IPS-11a (cell line): ENCODE data around the gene SPAG16.
"Not testable (repeated sequence)": the region's sequence is repeated elsewhere in the genome, so short reads cannot be mapped to it uniquely, and the experiment has no call there.

Experiments
- H3K4me3 ChIP-seq: one replicate; pipeline ENCODE4 v1.5.1; 2013; ENCODE audit warnings: low read depth, low read length, control low read depth

Gene SPAG16

GRCh38 chr2:213407027-213407426 is 122.8 kb downstream of the SPAG16 start:
- H3K4me3 ChIP-seq: not testable (repeated sequence)

DNA sequence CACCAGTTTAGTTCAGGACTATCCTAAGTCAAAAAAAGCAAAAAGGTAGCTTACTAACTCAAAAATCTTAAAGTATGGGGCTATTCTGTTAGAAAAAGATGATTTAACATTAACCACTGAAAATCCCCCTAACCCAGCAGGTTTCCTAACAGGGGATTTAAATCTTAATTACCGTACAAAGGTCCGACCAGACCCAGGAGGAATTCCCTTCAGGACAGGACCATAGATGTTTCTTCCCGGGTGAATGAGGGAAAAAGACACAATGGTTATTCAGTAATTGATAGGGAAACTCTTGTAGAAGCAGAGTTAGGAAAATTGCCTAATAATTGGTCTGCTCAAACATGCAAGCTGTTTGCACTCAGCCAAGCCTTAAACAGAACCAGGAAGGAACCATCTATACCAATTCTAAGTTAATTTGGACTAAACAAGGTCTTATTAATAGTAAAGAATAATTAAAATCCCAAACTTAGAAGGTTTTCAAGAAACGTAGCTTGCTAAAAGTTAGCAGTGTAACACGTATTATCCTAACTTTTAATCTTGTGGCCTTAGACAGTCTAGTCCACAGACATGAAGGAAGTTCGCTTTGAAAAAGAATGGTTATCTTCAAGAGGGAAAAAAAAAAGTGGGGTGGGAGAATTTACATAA is 124.3 kb downstream of the SPAG16 start:
- not testable (repeated sequence) for H3K4me3 ChIP-seq

GRCh38 chr2:213410687-213411086 is 126.4 kb downstream of the SPAG16 start:
- H3K4me3 ChIP-seq: not testable (repeated sequence)

GRCh38 chr2:213411582-213412289 is 127.5 kb downstream of the SPAG16 start:
- no peak overlapping the region for H3K4me3 ChIP-seq

DNA sequence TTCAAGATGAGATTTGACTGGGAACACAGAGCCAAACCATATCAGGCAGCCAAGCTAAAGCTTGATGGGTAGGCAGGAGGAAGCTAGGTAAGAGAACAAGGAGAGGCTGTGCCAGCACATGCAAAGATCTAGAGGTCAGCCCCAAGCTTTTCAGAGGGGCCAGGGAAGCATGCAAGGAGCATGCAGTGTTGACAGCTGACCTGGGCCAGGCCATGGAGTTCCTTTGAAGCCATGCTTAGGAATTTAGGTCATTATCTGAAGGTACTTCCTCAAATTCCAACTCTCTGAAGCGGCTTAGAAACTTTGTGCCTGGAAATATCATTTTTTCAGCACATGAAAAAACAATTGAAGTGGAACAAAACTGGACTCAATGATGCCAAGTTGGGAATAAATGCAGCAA is 130.8 kb downstream of the SPAG16 start:
- H3K4me3 ChIP-seq: no peak overlapping the region

DNA sequence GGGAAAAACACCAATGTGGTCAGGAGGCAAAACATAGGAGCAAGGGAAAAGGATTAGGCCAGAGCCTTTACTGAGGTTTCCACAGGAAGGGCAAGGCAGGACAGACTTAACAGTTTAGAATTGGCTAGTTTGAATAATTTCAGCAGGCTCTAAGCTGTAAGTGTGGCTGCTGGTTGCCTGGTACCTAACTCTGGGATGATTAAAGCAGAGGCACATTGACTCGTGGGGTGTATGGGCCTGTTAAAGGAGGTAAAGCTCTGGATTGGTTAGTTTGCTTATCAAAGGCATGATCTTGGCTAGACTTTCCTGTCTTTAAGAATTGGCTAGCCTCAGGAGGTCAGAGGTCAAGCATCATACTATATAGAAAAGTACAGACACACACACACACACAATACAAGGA is 132.6 kb downstream of the SPAG16 start:
- H3K4me3 ChIP-seq: no peak overlapping the region

DNA sequence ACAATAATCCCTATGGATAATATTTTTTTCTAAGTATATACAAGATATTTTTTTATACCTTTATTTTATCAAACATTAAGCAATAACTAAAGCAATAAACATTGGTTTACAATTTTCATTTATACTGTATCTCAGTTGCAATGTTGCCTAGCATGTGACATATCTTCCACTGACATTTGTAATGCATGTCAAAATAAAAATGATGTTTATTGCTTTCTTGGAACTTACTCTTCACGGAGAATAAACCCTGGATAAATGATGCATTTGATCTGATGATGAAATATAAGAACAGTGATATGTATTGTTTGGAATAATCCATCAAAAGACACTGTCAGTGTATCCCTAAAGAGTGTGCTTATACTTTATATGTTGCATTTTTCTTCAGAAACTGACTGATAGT is 135.7 kb downstream of the SPAG16 start:
- no peak overlapping the region for H3K4me3 ChIP-seq

- H3K4me3 ChIP-seq: no peak overlapping the region
Measured at GRCh38 chr2:213420828-213421385, 136.6 kb downstream of the SPAG16 start.

- no peak overlapping the region for H3K4me3 ChIP-seq
Measured at GRCh38 chr2:213422211-213422610, 137.9 kb downstream of the SPAG16 start.

GRCh38 chr2:213425618-213426017 is 141.4 kb downstream of the SPAG16 start:
- H3K4me3 ChIP-seq: no peak overlapping the region

- no peak overlapping the region for H3K4me3 ChIP-seq
Measured at GRCh38 chr2:213429516-213429915, 145.3 kb downstream of the SPAG16 start.

DNA sequence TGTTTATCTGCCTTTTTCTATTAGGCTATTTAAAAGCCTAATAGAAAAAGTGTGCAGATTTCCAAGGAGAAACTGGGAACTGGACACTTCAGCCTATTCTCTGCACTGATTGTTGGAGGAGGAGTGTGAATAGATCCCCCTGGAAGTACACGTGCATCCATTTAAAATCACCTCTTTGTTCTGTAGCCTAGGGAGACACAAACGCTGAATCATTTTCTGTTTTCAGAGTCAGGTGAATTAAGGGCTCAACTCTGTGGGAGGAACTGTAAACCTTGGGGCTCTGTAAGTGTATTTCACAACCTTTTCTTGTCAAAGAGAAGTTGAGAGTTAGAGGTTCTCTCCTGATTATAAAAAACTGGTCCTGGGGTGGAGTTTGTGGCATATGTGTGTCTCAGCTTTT is 159.7 kb downstream of the SPAG16 start:
- no peak overlapping the region for H3K4me3 ChIP-seq

- H3K4me3 ChIP-seq: no peak overlapping the region
Measured at GRCh38 chr2:213451542-213452239, 167.4 kb downstream of the SPAG16 start.

DNA sequence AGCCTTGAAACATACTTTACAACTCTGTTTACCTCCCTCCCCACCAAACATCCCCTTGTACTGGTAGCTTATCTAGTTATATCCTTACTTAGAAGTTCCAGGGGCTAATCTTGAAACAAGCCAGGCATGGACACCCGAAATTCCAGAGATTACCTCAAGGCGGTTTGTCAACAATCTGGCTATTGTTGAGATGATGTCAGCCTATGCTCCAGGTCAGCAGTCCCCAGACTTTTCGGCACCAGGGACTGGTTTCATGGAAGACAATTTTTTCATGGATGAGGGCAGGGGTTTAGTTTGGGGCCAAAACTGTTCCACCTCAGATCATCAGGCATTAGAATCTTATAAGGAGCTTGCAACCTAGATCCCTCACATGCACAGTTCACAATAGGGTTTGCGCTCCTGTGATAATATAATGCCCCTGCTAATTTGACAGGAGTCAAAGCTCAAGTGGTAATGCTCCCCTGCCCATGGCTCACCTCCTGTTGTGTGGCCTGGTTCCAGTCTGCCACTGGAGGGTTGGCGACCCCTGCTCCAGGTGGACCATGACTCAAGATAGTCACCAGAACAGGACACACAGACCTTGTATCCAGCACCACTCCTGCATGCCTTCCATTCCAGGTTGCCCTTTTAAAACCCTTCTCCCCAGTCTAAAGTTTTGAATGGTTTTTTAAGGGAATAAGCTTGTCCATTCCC is 171.2 kb downstream of the SPAG16 start:
- H3K4me3 ChIP-seq: no peak overlapping the region

DNA sequence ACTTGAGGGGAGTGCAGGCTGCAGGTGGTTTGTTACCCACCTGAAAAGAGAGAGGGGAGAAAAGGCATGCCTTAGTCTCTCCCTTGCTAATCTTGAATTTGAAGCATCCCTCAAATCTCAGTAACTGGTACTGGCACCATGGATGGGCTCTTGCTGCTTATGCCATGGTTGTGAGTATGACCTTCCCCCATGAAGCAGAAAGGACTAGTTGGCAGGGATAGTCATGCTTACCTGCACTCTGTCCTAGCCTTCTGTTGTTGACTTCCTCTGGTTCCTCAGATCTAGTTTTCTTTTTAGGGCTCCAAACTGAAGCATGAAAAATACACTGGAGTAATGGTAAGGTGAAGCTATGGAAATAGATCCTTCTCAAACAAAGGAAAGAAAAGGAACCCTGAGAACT is 191.2 kb downstream of the SPAG16 start:
- no peak overlapping the region for H3K4me3 ChIP-seq

DNA sequence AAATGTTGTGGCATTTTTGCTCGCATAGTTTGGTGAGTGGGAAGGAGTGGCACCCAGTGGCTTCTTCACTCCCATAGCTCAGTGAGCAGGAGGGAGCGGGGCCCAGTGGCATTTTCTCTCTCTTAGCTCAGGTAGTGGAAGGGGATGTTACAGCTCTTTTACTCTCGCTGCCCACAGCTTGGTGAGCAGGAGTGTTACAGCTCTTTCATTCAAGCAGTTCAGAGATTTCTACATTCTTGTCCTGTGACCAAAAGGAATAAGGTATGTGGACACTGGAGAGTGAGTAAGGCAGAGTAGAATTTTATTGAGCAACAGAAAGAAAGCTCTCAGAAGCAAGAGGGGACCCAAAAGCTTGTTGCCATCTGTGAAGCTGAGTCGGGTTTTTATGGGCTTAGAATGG is 192.4 kb downstream of the SPAG16 start:
- H3K4me3 ChIP-seq: no peak overlapping the region

DNA sequence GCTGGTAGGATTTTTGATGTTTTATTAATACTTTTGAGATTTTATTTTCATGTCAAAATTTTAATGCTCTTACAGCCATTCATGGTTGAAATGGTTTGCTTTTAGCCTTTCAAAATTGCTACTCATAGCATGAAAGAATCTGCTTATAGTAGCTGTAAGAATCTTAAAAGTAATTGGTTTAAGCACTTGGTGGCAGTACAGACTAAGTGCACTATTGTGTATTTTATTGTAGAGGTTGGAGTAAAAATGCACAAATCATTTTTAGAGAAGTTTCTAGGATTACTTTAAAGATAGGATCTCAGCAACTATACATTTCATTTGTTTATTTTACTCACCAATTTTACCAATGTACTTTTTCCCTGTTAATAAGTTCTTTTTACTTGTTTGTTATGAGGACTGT is 205.8 kb downstream of the SPAG16 start:
- no peak overlapping the region for H3K4me3 ChIP-seq

DNA sequence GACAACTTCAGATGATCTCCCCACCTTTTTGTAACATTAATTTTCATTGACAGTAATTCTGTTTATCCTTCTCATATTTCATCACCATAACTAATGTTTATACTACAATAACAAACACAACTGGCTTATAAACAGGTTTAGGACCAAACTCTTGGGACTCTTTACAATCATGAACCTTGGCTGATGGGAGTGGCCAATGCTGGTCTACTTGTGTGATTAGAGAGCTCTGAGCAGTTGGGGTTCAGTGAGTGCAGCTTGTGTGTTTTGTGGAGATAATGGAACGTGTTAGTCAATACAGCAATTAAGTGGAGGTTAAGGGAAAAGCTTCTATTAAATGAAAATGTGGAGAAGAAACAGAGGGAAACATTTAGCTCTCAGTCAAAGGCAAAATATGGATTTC is 207.1 kb downstream of the SPAG16 start:
- no peak overlapping the region for H3K4me3 ChIP-seq

DNA sequence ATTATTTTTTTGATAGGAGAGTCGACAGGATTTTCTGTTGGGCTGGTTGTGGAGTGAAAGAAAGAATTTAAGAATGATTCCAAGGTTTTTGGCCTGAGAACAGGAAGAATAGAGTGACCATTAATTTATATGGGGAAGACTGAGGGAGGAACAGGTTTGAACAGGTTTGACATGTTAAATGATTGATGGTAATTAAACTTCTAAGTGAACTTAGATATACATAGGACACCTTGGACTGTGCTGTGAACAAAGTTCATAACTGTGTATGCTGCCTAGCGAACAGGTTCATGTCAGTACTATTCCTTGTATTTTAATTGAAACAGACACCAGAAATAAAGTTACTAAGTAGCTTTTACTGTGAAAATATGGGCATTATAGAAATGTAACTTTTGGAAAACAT is 212.0 kb downstream of the SPAG16 start:
- no peak overlapping the region for H3K4me3 ChIP-seq

- H3K4me3 ChIP-seq: no peak overlapping the region
Measured at GRCh38 chr2:213500881-213501280, 216.6 kb downstream of the SPAG16 start.

DNA sequence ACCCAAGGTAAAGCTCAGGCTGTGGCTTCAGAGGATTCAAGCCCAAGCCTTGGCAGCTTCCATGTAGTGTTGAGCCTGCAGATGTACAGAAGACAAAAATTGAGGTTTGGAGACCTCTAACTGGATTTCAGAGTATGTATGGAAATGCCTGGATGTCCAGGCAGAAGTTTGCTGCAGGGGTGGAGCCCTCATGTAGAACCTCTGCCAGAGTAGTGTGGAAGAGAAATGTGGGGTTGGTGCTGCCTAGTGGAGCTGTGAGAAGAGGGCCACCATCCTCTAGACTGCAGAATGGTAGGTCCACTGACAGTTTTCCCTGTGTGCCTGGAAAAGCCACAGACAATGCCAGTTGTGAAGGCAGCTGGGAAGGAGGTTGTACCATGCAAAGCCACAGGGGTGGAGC is 239.9 kb downstream of the SPAG16 start:
- H3K4me3 ChIP-seq: no peak overlapping the region
